CD4-positive, alpha-beta T cell treated with Interleukin-1 beta for 1 hour (primary cell): Measurements from ENCODE around the gene FGFR2.
A peak's percentile ranks its signal among the peaks of the same experiment; 100 is the strongest.

Source experiments
- DNase-seq, 2 donors: peaks; one replicate each; pipeline ENCODE4 v3.0.0-alpha.2; 2020 to 2022

The FGFR2 gene

GRCh38 chr10:121598263-121599249, at the start of gene FGFR2:
FGFR2 (minus strand) TSS chr10:121598444; CDS start chr10:121593817, 4,627 bp downstream.
- DNase-seq, result peak; percentile 3 to 7

GRCh38 chr10:121647401-121647800, 49.2 kb upstream of the FGFR2 start:
- no peak for DNase-seq

- DNase-seq, result no peak
These were observed 47.5 kb upstream of the FGFR2 start for GRCh38 chr10:121645696-121646095.

GRCh38 chr10:121644501-121644900, 46.3 kb upstream of the FGFR2 start:
- no peak for DNase-seq

- DNase-seq, result no peak
These were observed 42.0 kb upstream of the FGFR2 start for GRCh38 chr10:121640266-121640665.

GRCh38 chr10:121639416-121639815, 41.2 kb upstream of the FGFR2 start:
- no peak for DNase-seq

GRCh38 chr10:121637437-121637836, 39.2 kb upstream of the FGFR2 start:
- no peak for DNase-seq

GRCh38 chr10:121633056-121633455, 34.8 kb upstream of the FGFR2 start:
- DNase-seq, result no peak

GRCh38 chr10:121631365-121632029, 33.3 kb upstream of the FGFR2 start:
- DNase-seq, result no peak

GRCh38 chr10:121628859-121629258, 30.6 kb upstream of the FGFR2 start:
- no peak for DNase-seq

GRCh38 chr10:121627876-121628581, 29.8 kb upstream of the FGFR2 start:
- no peak for DNase-seq

- no peak for DNase-seq
These were observed 26.7 kb upstream of the FGFR2 start for GRCh38 chr10:121624836-121625486.

GRCh38 chr10:121618906-121619305, 20.7 kb upstream of the FGFR2 start:
- DNase-seq, result no peak

- no peak for DNase-seq
These were observed 18.9 kb upstream of the FGFR2 start for GRCh38 chr10:121617176-121617575.

GRCh38 chr10:121616291-121616690, 18.0 kb upstream of the FGFR2 start:
- no peak for DNase-seq

GRCh38 chr10:121615836-121616235, 17.6 kb upstream of the FGFR2 start:
- no peak for DNase-seq

- DNase-seq, result no peak
These were observed 17.2 kb upstream of the FGFR2 start for GRCh38 chr10:121615435-121615793.

- no peak for DNase-seq
These were observed 16.6 kb upstream of the FGFR2 start for GRCh38 chr10:121614613-121615434.

GRCh38 chr10:121613456-121613855, 15.2 kb upstream of the FGFR2 start:
- DNase-seq, result no peak

GRCh38 chr10:121611393-121612159, 13.3 kb upstream of the FGFR2 start:
- no peak for DNase-seq

- no peak for DNase-seq
These were observed 12.6 kb upstream of the FGFR2 start for GRCh38 chr10:121610798-121611323.
